Measurements from ENCODE around the gene DUOXA1.

DUOXA1 gene

GRCh38 chr15:45131510-45131909 lies 1.8 kb upstream of the DUOXA1 start:
- no peak for DNase-seq (ENCODE audit: low spot score)

- no peak for DNase-seq (ENCODE audit: low spot score)
These were observed 767 bp upstream of the DUOXA1 start for GRCh38 chr15:45130291-45131000.

GRCh38 chr15:45128971-45129639 lies 574 bp downstream of the DUOXA1 start:
- DNase-seq (ENCODE audit: low spot score), result no peak

- peak; percentile 51 for DNase-seq (ENCODE audit: low spot score)
These were observed 3.0 kb downstream of the DUOXA1 start for GRCh38 chr15:45126535-45127158.

GRCh38 chr15:45123397-45123796 lies 6.3 kb downstream of the DUOXA1 start:
- no peak for DNase-seq (ENCODE audit: low spot score)

- DNase-seq (ENCODE audit: low spot score), result no peak
These were observed 7.0 kb downstream of the DUOXA1 start for GRCh38 chr15:45122719-45123118.

- peak; percentile 90 for DNase-seq (ENCODE audit: low spot score)
These were observed 7.8 kb downstream of the DUOXA1 start for GRCh38 chr15:45121706-45122417.

GRCh38 chr15:45121020-45121419 lies 8.7 kb downstream of the DUOXA1 start:
- no peak for DNase-seq (ENCODE audit: low spot score)

- no peak for DNase-seq (ENCODE audit: low spot score)
These were observed 9.4 kb downstream of the DUOXA1 start for GRCh38 chr15:45120081-45120972.

GRCh38 chr15:45118996-45119395 lies 10.7 kb downstream of the DUOXA1 start:
- no peak for DNase-seq (ENCODE audit: low spot score)

- peak; percentile 97 for DNase-seq (ENCODE audit: low spot score)
These were observed 11.5 kb downstream of the DUOXA1 start for GRCh38 chr15:45118131-45118588.

GRCh38 chr15:45117308-45118130 lies 12.2 kb downstream of the DUOXA1 start:
- DNase-seq (ENCODE audit: low spot score), result no peak

- no peak for DNase-seq (ENCODE audit: low spot score)
These were observed 13.0 kb downstream of the DUOXA1 start for GRCh38 chr15:45116482-45117307.

- DNase-seq (ENCODE audit: low spot score), result no peak
These were observed 13.6 kb downstream of the DUOXA1 start for GRCh38 chr15:45116006-45116481.

- DNase-seq (ENCODE audit: low spot score), result no peak
These were observed 14.3 kb downstream of the DUOXA1 start for GRCh38 chr15:45115312-45115820.

GRCh38 chr15:45114751-45115085 lies 15.0 kb downstream of the DUOXA1 start:
- DNase-seq (ENCODE audit: low spot score), result no peak

GRCh38 chr15:45114076-45114750 lies 15.5 kb downstream of the DUOXA1 start, which contains the start of the genes DUOX2 and DUOXA2:
Gene DUOX2 (minus strand): TSS chr15:45114172. CDS start chr15:45113411, 761 bp downstream.
Gene DUOXA2 (plus strand): TSS chr15:45114326. CDS start chr15:45114606, 280 bp downstream.
- DNase-seq (ENCODE audit: low spot score), result peak; percentile 35

- no peak for DNase-seq (ENCODE audit: low spot score)
These were observed 16.2 kb downstream of the DUOXA1 start for GRCh38 chr15:45113380-45113990.

Measured in GM03348 (cell line).